K562 (cell line): ENCODE results near the gene TRAP1. TPM values are rescaled to one million over a fixed set of nuclear protein-coding genes. Genes with fewer than 3 reads are reported as not detected.

ENCODE experiments used
- GABPB1 ChIP-seq: sonication (generic); formaldehyde crosslinking; IDR thresholded peaks from 2 replicates; pipeline ENCODE4 v1.8.0; 2022; ENCODE audit warnings: mild to moderate bottlenecking, missing genetic modification reagents
- KAT7 ChIP-seq: sonication (generic); formaldehyde crosslinking; IDR thresholded peaks from 2 replicates; pipeline ENCODE4 v1.8.0; 2022; ENCODE audit warnings: missing genetic modification reagents, mild to moderate bottlenecking, borderline replicate concordance
- KLF16 ChIP-seq: IDR thresholded peaks from 2 replicates; pipeline ENCODE4 v1.6.1; 2016; ENCODE audit warnings: antibody characterized with exemption
- L3MBTL2 ChIP-seq: fragments of 450-650 bp; IDR thresholded peaks from 2 replicates; pipeline ENCODE4 v1.6.1; 2016; ENCODE audit warnings: mild to moderate bottlenecking, moderate library complexity
- MECOM ChIP-seq: fragments of 250-450 bp; sonication (Bioruptor Pico); IDR thresholded peaks from 2 replicates; pipeline ENCODE4 v1.8.0; 2022; ENCODE audit warnings: inconsistent platforms
- NFE2 ChIP-seq: IDR thresholded peaks from 2 replicates; pipeline ENCODE4 v1.6.1; 2014; ENCODE audit warnings: antibody characterized with exemption, low read depth
- PTBP1 ChIP-seq: fragments of 200-400 bp; formaldehyde crosslinking; IDR thresholded peaks from 2 replicates; pipeline ENCODE4 v1.6.1; 2017; ENCODE audit warnings: low read depth, low read length
- SRSF1 ChIP-seq: fragments of 200-400 bp; formaldehyde crosslinking; IDR thresholded peaks from 2 replicates; pipeline ENCODE4 v1.6.1; 2017; ENCODE audit warnings: mild to moderate bottlenecking, low read depth, low read length, moderate library complexity
- ZKSCAN3 ChIP-seq: fragments of 250-450 bp; sonication (Bioruptor Pico); IDR thresholded peaks from 2 replicates; pipeline ENCODE4 v1.4.0; 2020
- polyA plus RNA-seq, 8 experiments: library from polyadenylated mRNA; depleted of rRNA in 4 of 8; stranded (reverse) in 5 of 8; unstranded in 3 of 8; fragments of >200 nt; fragmentation: Nextera tagmentation in 2 of 8; fragmentation: Illumina TruSeq in 1 of 8; extraction: Ambion mirVana in 2 of 8; extraction: Trizol in 1 of 8; gene quantifications; 2 replicates each; pipeline versions ENCODE4 v1.2.1 to v1.2.3, GENCODE V29; 2011 to 2014; ENCODE audit warnings: inconsistent platforms in 1 of 8, missing spikeins in 1 of 8
- total RNA-seq, 7 experiments: library from RNA; depleted of rRNA in 6 of 7; stranded (reverse); fragments of >200 nt in 6 of 7; fragmentation: Illumina TruSeq in 2 of 7; extraction: Trizol in 2 of 7; gene quantifications; 2 replicates each; pipeline versions ENCODE4 v1.2.1 to v1.2.3, GENCODE V29; 2011 to 2021; ENCODE audit warnings: low replicate concordance in 1 of 7
- TF ChIP-seq, protein P1 (sequence below): fragments of 450-650 bp; IDR thresholded peaks from 2 replicates; pipeline ENCODE4 v1.6.1; 2016; ENCODE audit warnings: mild to moderate bottlenecking, moderate library complexity
- TF ChIP-seq, protein P2 (sequence below): sonication (generic); formaldehyde crosslinking; IDR thresholded peaks from 2 replicates; pipeline ENCODE4 v1.8.0; 2022; ENCODE audit warnings: mild to moderate bottlenecking, low read depth, missing genetic modification reagents
- TF ChIP-seq, protein P3 (sequence below): fragments of 200-400 bp; formaldehyde crosslinking; IDR thresholded peaks from 2 replicates; pipeline ENCODE4 v1.6.1; 2017; ENCODE audit warnings: mild to moderate bottlenecking, low read depth, low read length, moderate library complexity

The TRAP1 gene
- total and polyA plus RNA-seq, 9 of the 15 experiments (the other 6 are each of a cell fraction or from before 2014, with no cell fraction given), result 19.1 to 436 (median 301) TPM

- TF ChIP-seq, protein P1, sequence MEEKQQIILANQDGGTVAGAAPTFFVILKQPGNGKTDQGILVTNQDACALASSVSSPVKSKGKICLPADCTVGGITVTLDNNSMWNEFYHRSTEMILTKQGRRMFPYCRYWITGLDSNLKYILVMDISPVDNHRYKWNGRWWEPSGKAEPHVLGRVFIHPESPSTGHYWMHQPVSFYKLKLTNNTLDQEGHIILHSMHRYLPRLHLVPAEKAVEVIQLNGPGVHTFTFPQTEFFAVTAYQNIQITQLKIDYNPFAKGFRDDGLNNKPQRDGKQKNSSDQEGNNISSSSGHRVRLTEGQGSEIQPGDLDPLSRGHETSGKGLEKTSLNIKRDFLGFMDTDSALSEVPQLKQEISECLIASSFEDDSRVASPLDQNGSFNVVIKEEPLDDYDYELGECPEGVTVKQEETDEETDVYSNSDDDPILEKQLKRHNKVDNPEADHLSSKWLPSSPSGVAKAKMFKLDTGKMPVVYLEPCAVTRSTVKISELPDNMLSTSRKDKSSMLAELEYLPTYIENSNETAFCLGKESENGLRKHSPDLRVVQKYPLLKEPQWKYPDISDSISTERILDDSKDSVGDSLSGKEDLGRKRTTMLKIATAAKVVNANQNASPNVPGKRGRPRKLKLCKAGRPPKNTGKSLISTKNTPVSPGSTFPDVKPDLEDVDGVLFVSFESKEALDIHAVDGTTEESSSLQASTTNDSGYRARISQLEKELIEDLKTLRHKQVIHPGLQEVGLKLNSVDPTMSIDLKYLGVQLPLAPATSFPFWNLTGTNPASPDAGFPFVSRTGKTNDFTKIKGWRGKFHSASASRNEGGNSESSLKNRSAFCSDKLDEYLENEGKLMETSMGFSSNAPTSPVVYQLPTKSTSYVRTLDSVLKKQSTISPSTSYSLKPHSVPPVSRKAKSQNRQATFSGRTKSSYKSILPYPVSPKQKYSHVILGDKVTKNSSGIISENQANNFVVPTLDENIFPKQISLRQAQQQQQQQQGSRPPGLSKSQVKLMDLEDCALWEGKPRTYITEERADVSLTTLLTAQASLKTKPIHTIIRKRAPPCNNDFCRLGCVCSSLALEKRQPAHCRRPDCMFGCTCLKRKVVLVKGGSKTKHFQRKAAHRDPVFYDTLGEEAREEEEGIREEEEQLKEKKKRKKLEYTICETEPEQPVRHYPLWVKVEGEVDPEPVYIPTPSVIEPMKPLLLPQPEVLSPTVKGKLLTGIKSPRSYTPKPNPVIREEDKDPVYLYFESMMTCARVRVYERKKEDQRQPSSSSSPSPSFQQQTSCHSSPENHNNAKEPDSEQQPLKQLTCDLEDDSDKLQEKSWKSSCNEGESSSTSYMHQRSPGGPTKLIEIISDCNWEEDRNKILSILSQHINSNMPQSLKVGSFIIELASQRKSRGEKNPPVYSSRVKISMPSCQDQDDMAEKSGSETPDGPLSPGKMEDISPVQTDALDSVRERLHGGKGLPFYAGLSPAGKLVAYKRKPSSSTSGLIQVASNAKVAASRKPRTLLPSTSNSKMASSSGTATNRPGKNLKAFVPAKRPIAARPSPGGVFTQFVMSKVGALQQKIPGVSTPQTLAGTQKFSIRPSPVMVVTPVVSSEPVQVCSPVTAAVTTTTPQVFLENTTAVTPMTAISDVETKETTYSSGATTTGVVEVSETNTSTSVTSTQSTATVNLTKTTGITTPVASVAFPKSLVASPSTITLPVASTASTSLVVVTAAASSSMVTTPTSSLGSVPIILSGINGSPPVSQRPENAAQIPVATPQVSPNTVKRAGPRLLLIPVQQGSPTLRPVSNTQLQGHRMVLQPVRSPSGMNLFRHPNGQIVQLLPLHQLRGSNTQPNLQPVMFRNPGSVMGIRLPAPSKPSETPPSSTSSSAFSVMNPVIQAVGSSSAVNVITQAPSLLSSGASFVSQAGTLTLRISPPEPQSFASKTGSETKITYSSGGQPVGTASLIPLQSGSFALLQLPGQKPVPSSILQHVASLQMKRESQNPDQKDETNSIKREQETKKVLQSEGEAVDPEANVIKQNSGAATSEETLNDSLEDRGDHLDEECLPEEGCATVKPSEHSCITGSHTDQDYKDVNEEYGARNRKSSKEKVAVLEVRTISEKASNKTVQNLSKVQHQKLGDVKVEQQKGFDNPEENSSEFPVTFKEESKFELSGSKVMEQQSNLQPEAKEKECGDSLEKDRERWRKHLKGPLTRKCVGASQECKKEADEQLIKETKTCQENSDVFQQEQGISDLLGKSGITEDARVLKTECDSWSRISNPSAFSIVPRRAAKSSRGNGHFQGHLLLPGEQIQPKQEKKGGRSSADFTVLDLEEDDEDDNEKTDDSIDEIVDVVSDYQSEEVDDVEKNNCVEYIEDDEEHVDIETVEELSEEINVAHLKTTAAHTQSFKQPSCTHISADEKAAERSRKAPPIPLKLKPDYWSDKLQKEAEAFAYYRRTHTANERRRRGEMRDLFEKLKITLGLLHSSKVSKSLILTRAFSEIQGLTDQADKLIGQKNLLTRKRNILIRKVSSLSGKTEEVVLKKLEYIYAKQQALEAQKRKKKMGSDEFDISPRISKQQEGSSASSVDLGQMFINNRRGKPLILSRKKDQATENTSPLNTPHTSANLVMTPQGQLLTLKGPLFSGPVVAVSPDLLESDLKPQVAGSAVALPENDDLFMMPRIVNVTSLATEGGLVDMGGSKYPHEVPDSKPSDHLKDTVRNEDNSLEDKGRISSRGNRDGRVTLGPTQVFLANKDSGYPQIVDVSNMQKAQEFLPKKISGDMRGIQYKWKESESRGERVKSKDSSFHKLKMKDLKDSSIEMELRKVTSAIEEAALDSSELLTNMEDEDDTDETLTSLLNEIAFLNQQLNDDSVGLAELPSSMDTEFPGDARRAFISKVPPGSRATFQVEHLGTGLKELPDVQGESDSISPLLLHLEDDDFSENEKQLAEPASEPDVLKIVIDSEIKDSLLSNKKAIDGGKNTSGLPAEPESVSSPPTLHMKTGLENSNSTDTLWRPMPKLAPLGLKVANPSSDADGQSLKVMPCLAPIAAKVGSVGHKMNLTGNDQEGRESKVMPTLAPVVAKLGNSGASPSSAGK, result peak; percentile 42; the same call in 1 of the 2 replicates
- TF ChIP-seq KLF16 (no peak), MECOM (CRISPR knock-in tag) (no peak), L3MBTL2 (peak; percentile 65; the same call in 1 of the 2 replicates), GABPB1 (CRISPR knock-in tag) (no peak), SRSF1 (no peak), ZKSCAN3 (no peak), PTBP1 (no peak), NFE2 (no peak), KAT7 (CRISPR knock-in tag) (no peak)
- TF ChIP-seq, protein P2, sequence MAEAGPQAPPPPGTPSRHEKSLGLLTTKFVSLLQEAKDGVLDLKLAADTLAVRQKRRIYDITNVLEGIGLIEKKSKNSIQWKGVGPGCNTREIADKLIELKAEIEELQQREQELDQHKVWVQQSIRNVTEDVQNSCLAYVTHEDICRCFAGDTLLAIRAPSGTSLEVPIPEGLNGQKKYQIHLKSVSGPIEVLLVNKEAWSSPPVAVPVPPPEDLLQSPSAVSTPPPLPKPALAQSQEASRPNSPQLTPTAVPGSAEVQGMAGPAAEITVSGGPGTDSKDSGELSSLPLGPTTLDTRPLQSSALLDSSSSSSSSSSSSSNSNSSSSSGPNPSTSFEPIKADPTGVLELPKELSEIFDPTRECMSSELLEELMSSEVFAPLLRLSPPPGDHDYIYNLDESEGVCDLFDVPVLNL, result no peak
- TF ChIP-seq, protein P3, sequence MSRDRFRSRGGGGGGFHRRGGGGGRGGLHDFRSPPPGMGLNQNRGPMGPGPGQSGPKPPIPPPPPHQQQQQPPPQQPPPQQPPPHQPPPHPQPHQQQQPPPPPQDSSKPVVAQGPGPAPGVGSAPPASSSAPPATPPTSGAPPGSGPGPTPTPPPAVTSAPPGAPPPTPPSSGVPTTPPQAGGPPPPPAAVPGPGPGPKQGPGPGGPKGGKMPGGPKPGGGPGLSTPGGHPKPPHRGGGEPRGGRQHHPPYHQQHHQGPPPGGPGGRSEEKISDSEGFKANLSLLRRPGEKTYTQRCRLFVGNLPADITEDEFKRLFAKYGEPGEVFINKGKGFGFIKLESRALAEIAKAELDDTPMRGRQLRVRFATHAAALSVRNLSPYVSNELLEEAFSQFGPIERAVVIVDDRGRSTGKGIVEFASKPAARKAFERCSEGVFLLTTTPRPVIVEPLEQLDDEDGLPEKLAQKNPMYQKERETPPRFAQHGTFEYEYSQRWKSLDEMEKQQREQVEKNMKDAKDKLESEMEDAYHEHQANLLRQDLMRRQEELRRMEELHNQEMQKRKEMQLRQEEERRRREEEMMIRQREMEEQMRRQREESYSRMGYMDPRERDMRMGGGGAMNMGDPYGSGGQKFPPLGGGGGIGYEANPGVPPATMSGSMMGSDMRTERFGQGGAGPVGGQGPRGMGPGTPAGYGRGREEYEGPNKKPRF, result no peak
Observed at GRCh38 chr16:3637371-3637923, 79.9 kb downstream of the TRAP1 start (continued).
